GM23248 (cell line): ENCODE data around the gene TMUB1.

ENCODE experiments used
- EZH2 ChIP-seq: fragments of 200-600 bp; sonication (generic); IDR thresholded peaks from 2 replicates; pipeline ENCODE4 v1.6.1; 2018; ENCODE audit warnings: antibody characterized with exemption, mild to moderate bottlenecking; ENCODE audit not compliant: insufficient read depth, poor library complexity, severe bottlenecking
- EZH2phosphoT487 ChIP-seq: fragments of 200-600 bp; sonication (generic); IDR thresholded peaks from 2 replicates; pipeline ENCODE4 v1.6.1; 2018; ENCODE audit warnings: antibody characterized with exemption, moderate library complexity, mild to moderate bottlenecking, low read depth; ENCODE audit not compliant: insufficient read depth

- TF ChIP-seq EZH2 (no peak), EZH2phosphoT487 (no peak)
Observed at GRCh38 chr7:151094675-151095074, 11.4 kb upstream of the TMUB1 start.
